Left forelimb (tissue), 1 donor: ENCODE results near the gene RAB30.
"Not testable (repeated sequence)": the region's sequence is repeated elsewhere in the genome, so short reads cannot be mapped to it uniquely, and the experiment has no call there.

Experiments used
- DNase-seq: peaks from one replicate; pipeline ENCODE4 v3.0.0-alpha.2; 2018; ENCODE audit warnings: low spot score

The RAB30 gene

GRCh38 chr11:82981852-82982251 is 89.8 kb downstream of the RAB30 start:
- DNase-seq: no peak

DNA sequence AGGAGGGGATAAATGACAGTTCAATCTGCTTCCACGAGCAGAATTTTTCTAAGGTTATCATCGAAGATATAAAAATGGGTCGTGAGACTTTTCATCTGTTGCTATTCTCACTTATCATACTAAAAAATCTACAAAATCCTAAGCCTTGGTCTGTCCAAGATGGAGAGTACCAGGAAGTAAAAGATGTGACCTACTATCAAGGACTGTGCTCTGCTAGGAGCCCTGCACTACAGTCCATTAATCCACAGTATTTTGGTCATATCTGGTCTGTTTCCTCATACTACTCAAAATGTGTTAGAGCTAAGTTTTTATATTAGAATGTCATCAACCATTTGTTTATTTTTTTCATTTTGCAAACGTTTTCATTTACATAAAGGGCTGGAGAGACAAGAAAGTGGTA is 90.8 kb downstream of the RAB30 start:
- DNase-seq: no peak

GRCh38 chr11:82980292-82980691 is 91.4 kb downstream of the RAB30 start:
- DNase-seq: no peak

DNA sequence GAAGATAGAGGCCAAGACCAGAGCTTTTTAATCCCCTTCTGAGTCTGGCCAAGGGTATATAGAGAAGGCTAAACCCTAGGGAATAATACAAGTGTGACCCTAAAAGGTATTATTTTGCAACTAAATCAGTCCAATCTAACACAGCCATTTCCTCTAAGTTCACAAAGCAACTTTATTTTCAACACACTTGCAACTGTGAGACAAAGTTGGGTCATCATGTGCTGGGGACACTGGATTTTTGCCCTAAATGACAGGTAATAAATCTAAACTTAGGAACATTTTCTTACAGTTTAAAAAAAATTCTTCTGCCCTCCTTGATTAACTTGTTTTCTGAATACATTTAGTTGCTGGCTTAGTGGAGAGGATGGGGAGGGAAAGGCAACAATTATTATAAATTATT is 91.9 kb downstream of the RAB30 start:
- DNase-seq: no peak

GRCh38 chr11:82978422-82979099 is 93.1 kb downstream of the RAB30 start:
- DNase-seq: no peak

GRCh38 chr11:82976786-82977185 is 94.9 kb downstream of the RAB30 start:
- DNase-seq: no peak

DNA sequence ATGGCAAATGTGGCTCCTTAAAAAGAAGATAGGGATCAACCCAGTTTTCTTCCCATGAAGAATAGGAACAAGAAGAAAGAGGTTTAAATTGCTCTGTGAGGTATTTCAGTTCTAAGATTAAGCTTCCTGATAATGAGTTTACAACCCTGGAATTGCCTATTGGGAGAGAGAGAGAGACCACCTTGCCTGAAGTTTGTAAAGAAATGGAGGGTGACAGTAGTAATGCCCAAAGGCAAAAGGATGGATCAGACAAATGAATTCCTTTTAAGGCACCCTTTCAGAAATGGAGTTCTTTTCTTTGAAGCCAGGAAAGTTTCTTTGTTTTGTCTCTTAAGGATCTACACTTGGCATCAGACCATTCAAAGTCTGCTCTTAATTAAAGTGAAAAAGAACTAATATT is 95.8 kb downstream of the RAB30 start:
- DNase-seq: no peak

DNA sequence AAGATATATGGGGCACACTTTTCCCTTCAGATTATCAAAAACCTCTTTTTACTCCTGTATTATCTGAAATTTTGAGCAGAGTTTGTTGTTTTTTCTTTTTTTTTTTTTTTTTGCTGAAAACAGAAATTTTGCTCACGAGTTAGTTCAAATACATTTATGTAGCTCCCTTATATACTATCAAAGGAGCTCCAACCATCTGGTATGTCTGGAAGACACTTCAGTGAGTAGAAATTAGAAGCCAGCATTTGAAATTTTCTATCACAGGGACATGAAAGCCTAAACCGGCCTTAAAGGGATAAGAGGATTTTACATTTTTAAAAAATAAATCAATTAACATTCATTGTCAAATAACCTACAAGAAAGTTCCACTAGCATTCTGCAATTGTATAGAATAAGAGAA is 96.8 kb downstream of the RAB30 start:
- DNase-seq: no peak

- DNase-seq: no peak
Measured at GRCh38 chr11:82974135-82974534, 97.6 kb downstream of the RAB30 start.

- no peak for DNase-seq
Measured at GRCh38 chr11:82972103-82972502, 99.6 kb downstream of the RAB30 start.

- DNase-seq: not testable (repeated sequence)
Measured at GRCh38 chr11:82971519-82971946, 100.2 kb downstream of the RAB30 start.

GRCh38 chr11:82970507-82971083 is 101.1 kb downstream of the RAB30 start:
- not testable (repeated sequence) for DNase-seq

DNA sequence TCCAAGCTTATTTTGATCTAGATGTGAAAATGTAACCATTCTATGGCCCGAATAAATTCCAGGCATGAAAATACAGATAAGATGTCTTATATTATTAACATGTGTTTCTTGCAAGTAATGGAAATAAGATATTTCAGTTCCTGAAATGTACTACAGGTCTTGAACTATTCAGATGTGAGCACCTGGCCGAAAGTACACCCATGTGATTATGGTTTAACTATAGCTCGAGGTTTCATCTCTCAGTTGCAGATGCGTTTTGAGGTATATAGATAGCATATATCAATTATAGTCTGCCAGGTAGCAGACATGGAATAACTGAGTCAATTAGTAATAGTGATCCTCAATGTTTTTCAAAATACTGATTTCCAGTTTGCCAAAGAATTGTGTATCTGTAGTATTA is 101.9 kb downstream of the RAB30 start:
- DNase-seq: no peak

- DNase-seq: no peak
Measured at GRCh38 chr11:82967381-82967780, 104.3 kb downstream of the RAB30 start.

DNA sequence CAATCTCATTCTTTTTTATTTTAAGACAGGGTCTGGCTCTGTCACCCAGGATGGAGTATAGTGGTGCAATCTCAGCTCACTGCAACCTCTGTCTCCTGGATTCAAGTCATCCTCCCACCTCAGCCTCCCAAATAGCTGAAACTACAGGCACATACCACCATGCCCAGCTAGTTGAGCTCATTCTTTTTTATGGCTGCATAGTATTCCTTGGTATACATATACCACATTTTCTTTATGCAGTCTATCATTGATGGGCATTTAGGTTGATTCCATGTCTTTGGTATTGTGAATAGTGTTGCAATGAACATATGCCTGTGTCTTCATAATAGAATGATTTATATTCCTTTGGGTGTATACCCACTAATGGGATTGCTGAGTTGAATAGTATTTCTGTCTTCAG is 109.7 kb downstream of the RAB30 start:
- DNase-seq: not testable (repeated sequence)

DNA sequence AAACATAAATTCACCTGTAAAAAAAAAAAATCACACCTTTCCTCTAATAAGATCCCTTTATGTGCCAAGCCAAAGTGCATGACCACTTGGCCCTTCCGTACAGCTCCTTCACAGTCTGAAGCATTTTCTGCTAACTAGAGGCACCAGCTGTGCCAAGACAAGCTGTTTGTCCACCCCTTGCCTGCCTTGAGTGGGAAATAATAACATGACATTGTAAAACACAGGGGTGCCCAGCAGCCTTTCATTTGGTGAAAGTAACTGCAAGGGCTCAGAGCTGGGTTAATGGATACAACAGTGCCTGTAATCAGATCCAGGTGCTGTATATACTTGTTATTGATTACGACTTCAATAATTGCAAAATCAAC is 110.9 kb downstream of the RAB30 start:
- DNase-seq: no peak

- no peak for DNase-seq
Measured at GRCh38 chr11:82959987-82960778, 111.5 kb downstream of the RAB30 start.

DNA sequence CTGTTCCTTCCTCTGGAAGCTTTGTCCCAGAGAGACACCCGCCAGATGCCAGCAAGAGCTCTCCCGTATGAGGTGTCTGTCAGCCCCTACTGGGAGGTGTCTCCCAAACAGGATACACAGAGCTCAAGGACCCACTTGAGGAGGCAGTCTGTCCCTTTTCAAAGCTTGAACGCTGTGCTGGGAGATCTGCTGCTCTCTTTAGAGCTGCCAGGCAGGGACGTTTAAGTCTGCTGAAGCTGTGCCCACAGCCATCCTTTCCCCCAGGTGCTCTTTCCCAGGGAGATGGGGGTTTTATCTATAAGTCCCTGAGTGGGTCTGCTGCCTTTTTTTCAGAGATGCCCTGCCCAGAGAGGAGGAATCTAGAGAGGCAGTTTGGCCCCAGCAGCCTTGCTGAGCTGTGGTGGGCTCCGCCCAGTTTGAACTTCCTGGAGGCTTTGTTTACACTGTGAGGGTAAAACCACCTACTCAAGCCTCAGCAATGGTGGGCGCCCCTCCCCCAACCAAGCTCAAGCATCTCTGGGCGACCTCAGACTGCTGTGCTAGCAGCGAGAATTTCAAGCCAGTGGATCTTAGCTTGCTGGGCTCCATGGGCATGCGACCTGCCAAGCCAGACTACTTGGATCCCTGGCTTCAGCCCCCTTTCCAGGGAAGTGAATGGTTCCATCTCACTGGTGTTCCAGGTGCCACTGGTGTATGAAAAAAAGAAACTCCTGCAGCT is 115.8 kb downstream of the RAB30 start:
- not testable (repeated sequence) for DNase-seq

GRCh38 chr11:82950502-82950901 is 121.2 kb downstream of the RAB30 start:
- not testable (repeated sequence) for DNase-seq

- DNase-seq: no peak
Measured at GRCh38 chr11:82949352-82949751, 122.3 kb downstream of the RAB30 start.

DNA sequence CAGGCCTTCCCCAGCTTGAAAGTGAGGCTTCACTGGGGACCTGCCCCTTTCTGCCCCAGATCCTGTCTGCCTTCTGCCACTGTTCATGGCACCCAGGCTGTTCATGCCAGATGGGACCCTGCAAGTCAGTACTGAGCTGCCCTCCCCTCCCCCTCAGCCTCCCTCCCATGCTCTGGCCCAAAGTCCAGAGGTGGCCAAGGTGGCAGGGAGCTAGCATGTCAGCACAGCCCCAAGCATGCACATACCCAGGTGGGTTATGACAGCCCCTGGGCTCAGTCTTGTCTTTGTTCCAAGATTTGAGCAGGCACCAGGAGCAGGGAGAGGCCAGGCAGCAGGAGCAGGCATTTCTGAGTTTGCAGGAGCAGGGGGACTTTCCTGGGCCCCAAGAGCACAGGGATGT is 126.0 kb downstream of the RAB30 start:
- DNase-seq: no peak

GRCh38 chr11:82945041-82945440 is 126.7 kb downstream of the RAB30 start:
- DNase-seq: not testable (repeated sequence)

GRCh38 chr11:82944198-82944597 is 127.5 kb downstream of the RAB30 start:
- DNase-seq: no peak
